ENCODE data around the gene RDH16. TPM values are rescaled to one million over a fixed set of nuclear protein-coding genes. Genes with fewer than 3 reads are reported as not detected.
A peak's percentile ranks its signal among the peaks of the same experiment; 100 is the strongest.
"Not testable (repeated sequence)": the region's sequence is repeated elsewhere in the genome, so short reads cannot be mapped to it uniquely, and the experiment has no call there.

Gene RDH16
- total RNA-seq, 4 donors from 2014 or later: 1.5 to 1.8 (median 1.7) TPM; not detected in 1

- peak in 1 of 2 donors; percentile 68 for DNase-seq (ENCODE audit: low spot score in 2 of 2)
- no peak overlapping the region for H3K4me3 ChIP-seq
- no peaks in the 10 kb centered on the region for H3K27me3 ChIP-seq
- TF ChIP-seq POLR2A (IDR thresholded peaks at IDR 0.05) (no peak), CTCF (IDR thresholded peaks at IDR 0.05) (peak; percentile 84 to 91 (median 90)), EP300 (IDR thresholded peaks at IDR 0.05) (no peak)
- peaks cover 0 to 24% (median 0%) of the 10 kb centered on the region in 4 donors for H3K4me1 ChIP-seq
- no peaks in the 10 kb centered on the region for H3K36me3 ChIP-seq
- WGBS, 2 donors: 22 to 24% methylated on average over 11 of the region's 11 CpGs
- no peaks in the 10 kb centered on the region for H3K9me3 ChIP-seq
- no peak overlapping the region for H3K27ac ChIP-seq
Measured at GRCh38 chr12:56987551-56988053, 30.2 kb upstream of the RDH16 start.

- Histone ChIP-seq H3K4me3 (no peak overlapping the region), H3K36me3 (no peaks in the 10 kb centered on the region), H3K4me1 (peaks cover 0 to 24% (median 0%) of the 10 kb centered on the region in 4 donors), H3K27ac (no peak overlapping the region), H3K9me3 (no peaks in the 10 kb centered on the region), H3K27me3 (no peaks in the 10 kb centered on the region)
- DNase-seq (ENCODE audit: low spot score in 2 of 2): no peak
- no peak for TF ChIP-seq POLR2A (IDR thresholded peaks at IDR 0.05)
- TF ChIP-seq EP300 (IDR thresholded peaks at IDR 0.05): no peak
- no peak for TF ChIP-seq CTCF (IDR thresholded peaks at IDR 0.05)
Measured at GRCh38 chr12:56987011-56987410, 29.6 kb upstream of the RDH16 start.

GRCh38 chr12:56985714-56986113 is 28.3 kb upstream of the RDH16 start:
- DNase-seq (ENCODE audit: low spot score in 2 of 2); H3K4me3 ChIP-seq: not testable (repeated sequence)

GRCh38 chr12:56983386-56983785 is 26.0 kb upstream of the RDH16 start:
- WGBS, 2 donors: 86 to 88% methylated on average over 4 of the region's 4 CpGs

More at GRCh38 chr12:56985714-56986113, 28.3 kb upstream of the RDH16 start:
- H3K36me3 ChIP-seq, H3K27me3 ChIP-seq, H3K27ac ChIP-seq, H3K9me3 ChIP-seq: not testable (repeated sequence)
- H3K4me1 ChIP-seq: peaks cover 0 to 16% (median 0%) of the 10 kb centered on the region in 4 donors
- 71 to 78% methylated on average over 4 to 5 of the region's 6 CpGs for WGBS, 2 donors

GRCh38 chr12:56982578-56983236 is 25.3 kb upstream of the RDH16 start:
- H3K27ac ChIP-seq; H3K27me3 ChIP-seq; H3K9me3 ChIP-seq; H3K4me3 ChIP-seq; DNase-seq (ENCODE audit: low spot score in 2 of 2); H3K4me1 ChIP-seq: not testable (repeated sequence)
- WGBS, 2 donors: 100% methylated on average over 2 of the region's 3 CpGs; no CpG with 5 or more reads in 1 of the 2 donors
- peaks cover 0 to 22% (median 0%) of the 10 kb centered on the region in 3 donors for H3K36me3 ChIP-seq

More at GRCh38 chr12:56983386-56983785, 26.0 kb upstream of the RDH16 start:
- no peak overlapping the region for H3K4me3 ChIP-seq
- H3K4me1 ChIP-seq: peaks cover 0 to 10% (median 0%) of the 10 kb centered on the region in 4 donors
- H3K9me3 ChIP-seq: no peaks in the 10 kb centered on the region
- H3K27me3 ChIP-seq: no peaks in the 10 kb centered on the region
- H3K36me3 ChIP-seq: peaks cover 0 to 22% (median 0%) of the 10 kb centered on the region in 3 donors
- no peak for TF ChIP-seq EP300 (IDR thresholded peaks at IDR 0.05)
- TF ChIP-seq CTCF (IDR thresholded peaks at IDR 0.05): no peak
- no peak for TF ChIP-seq POLR2A (IDR thresholded peaks at IDR 0.05)
- no peak for DNase-seq (ENCODE audit: low spot score in 2 of 2)
- no peak overlapping the region for H3K27ac ChIP-seq

- H3K4me1 ChIP-seq: no peaks in the 10 kb centered on the region
- H3K9me3 ChIP-seq: no peaks in the 10 kb centered on the region
- no peak overlapping the region for H3K4me3 ChIP-seq
- H3K27ac ChIP-seq: no peak overlapping the region
- H3K36me3 ChIP-seq: peaks cover 0 to 22% (median 0%) of the 10 kb centered on the region in 3 donors
- no peak for DNase-seq (ENCODE audit: low spot score in 2 of 2)
- TF ChIP-seq POLR2A (IDR thresholded peaks at IDR 0.05) (no peak), EP300 (IDR thresholded peaks at IDR 0.05) (no peak), CTCF (IDR thresholded peaks at IDR 0.05) (no peak)
- no peaks in the 10 kb centered on the region for H3K27me3 ChIP-seq
- WGBS, 2 donors: 92 to 96% methylated on average over 4 of the region's 4 CpGs
Measured at GRCh38 chr12:56980941-56981530, 23.6 kb upstream of the RDH16 start.

Measured in tibial nerve (tissue), 4 donors.